H1 (cell line): Measurements from ENCODE around the gene PTPRT. TPM values are rescaled to one million over a fixed set of nuclear protein-coding genes. Genes with fewer than 3 reads are reported as not detected.

Experiments
- CTCF ChIA-PET: fragments of 300-600 bp; sonication (Branson Sonifier 250); formaldehyde crosslinking; loops from one replicate; lab custom pipeline; 2021; ENCODE audit not compliant: partially characterized antibody; lab: Charles Lee
- POLR2A ChIA-PET: fragments of 300-600 bp; sonication (Branson Sonifier 250); formaldehyde crosslinking; loops from one replicate; lab custom pipeline; 2021; ENCODE audit warnings: inconsistent platforms; ENCODE audit not compliant: partially characterized antibody; lab: Charles Lee
- DNase-seq, 2 experiments: peaks; one replicate each; pipeline versions ENCODE4 v3.0.0 to v3.0.0-alpha.2; 2010 to 2022; ENCODE audit warnings: low spot score in 2 of 2, low read depth in 1 of 2, mixed read lengths in 1 of 2
- FAIRE-seq: peaks from 2 replicates; lab custom pipeline; 2011; peaks lifted over from hg19 to GRCh38; lab: Jason Lieb, UNC
- H2AFZ ChIP-seq: 2 replicates; pipeline ENCODE4 v1.8.1; 2012; ENCODE audit warnings: low read length, inconsistent platforms
- H2AK5ac ChIP-seq: 2 replicates; pipeline ENCODE4 v1.6.1; 2013; ENCODE audit warnings: low read depth, low read length
- H2BK120ac ChIP-seq: replicated peaks from 2 replicates; pipeline ENCODE3; 2013; ENCODE audit warnings: low read depth, low read length, inconsistent platforms
- H2BK12ac ChIP-seq: 2 replicates; pipeline ENCODE4 v1.6.1; 2013; ENCODE audit warnings: low read depth, low read length
- H2BK15ac ChIP-seq: 2 replicates; pipeline ENCODE4 v1.6.1; 2013; ENCODE audit warnings: low read length
- H2BK20ac ChIP-seq: 2 replicates; pipeline ENCODE4 v1.6.1; 2013; ENCODE audit warnings: low read length
- H2BK5ac ChIP-seq: 2 replicates; pipeline ENCODE4 v1.6.1; 2013; ENCODE audit warnings: low read depth, low read length
- H3K14ac ChIP-seq: 2 replicates; pipeline ENCODE4 v1.6.1; 2013; ENCODE audit warnings: inconsistent platforms; ENCODE audit not compliant: insufficient read length
- H3K18ac ChIP-seq: 2 replicates; pipeline ENCODE4 v1.6.1; 2013; ENCODE audit warnings: low read length; ENCODE audit errors: extremely low read depth
- H3K23ac ChIP-seq: 2 replicates; pipeline ENCODE4 v1.6.1; 2013; ENCODE audit warnings: inconsistent platforms; ENCODE audit not compliant: insufficient read length
- H3K23me2 ChIP-seq: 2 replicates; pipeline ENCODE4 v1.6.1; 2013; ENCODE audit warnings: low read depth, low read length
- H3K27ac ChIP-seq: 2 replicates; pipeline ENCODE4 v1.6.1; 2011; ENCODE audit warnings: low read depth, low read length, inconsistent platforms
- H3K27me3 ChIP-seq, 4 experiments: replicated peaks in 1 of 4; 1 replicate in 1 of 4; 2 replicates in 3 of 4; pipeline versions ENCODE4 v1.6.1 to v1.8.1; 2011 to 2013; ENCODE audit warnings: low read length in 3 of 4, mild to moderate bottlenecking in 3 of 4, inconsistent platforms in 2 of 4, mixed read lengths in 2 of 4, moderate library complexity in 1 of 4; ENCODE audit not compliant: control insufficient read depth in 3 of 4, insufficient read depth in 3 of 4; ENCODE audit errors: extremely low read depth in 1 of 4
- H3K36me3 ChIP-seq, 4 experiments: 2 replicates each; pipeline versions ENCODE4 v1.6.1 to v1.8.1; 2011 to 2013; ENCODE audit warnings: mild to moderate bottlenecking in 4 of 4, low read length in 3 of 4, moderate library complexity in 2 of 4, control low read depth in 1 of 4, inconsistent platforms in 1 of 4; ENCODE audit not compliant: insufficient read depth in 4 of 4, control insufficient read depth in 2 of 4
- H3K4ac ChIP-seq: replicated peaks from 2 replicates; pipeline ENCODE3; 2013; ENCODE audit warnings: low read length, low read depth, mixed read lengths, inconsistent platforms; ENCODE audit not compliant: insufficient read length
- H3K4me1 ChIP-seq, 4 experiments: replicated peaks in 1 of 4; 1 replicate in 1 of 4; 2 replicates in 3 of 4; pipeline versions ENCODE4 v1.6.1 to v1.8.1; 2011 to 2013; ENCODE audit warnings: low read length in 3 of 4, inconsistent platforms in 2 of 4, mixed read lengths in 1 of 4; ENCODE audit not compliant: insufficient read depth in 4 of 4, control insufficient read depth in 3 of 4
- H3K4me2 ChIP-seq, 2 experiments: 2 replicates each; pipeline versions ENCODE4 v1.6.1 to v1.8.1; 2011 to 2013; ENCODE audit warnings: low read depth in 2 of 2, low read length in 2 of 2, control low read depth in 1 of 2, inconsistent platforms in 1 of 2, mild to moderate bottlenecking in 1 of 2; ENCODE audit not compliant: insufficient read depth in 1 of 2
- H3K4me3 ChIP-seq, 4 experiments: fragments of 200-600, 300-600 bp in 1 of 4; sonication (generic), shearing (Covaris generic), sonication (Bioruptor Twin) in 1 of 4; 2 replicates each; pipeline versions ENCODE4 v1.5.1 to v1.8.1; 2011 to 2016; ENCODE audit warnings: low read length in 4 of 4, low read depth in 3 of 4, control low read depth in 2 of 4, inconsistent platforms in 2 of 4, mild to moderate bottlenecking in 2 of 4, mixed read lengths in 1 of 4, moderate library complexity in 1 of 4; ENCODE audit not compliant: insufficient read depth in 2 of 4; ENCODE audit errors: extremely low read depth in 1 of 4
- H3K56ac ChIP-seq: replicated peaks from 2 replicates; pipeline ENCODE3; 2013; ENCODE audit warnings: low read depth, mild to moderate bottlenecking, mixed read lengths, low read length, inconsistent platforms; ENCODE audit not compliant: insufficient read length
- H3K79me1 ChIP-seq: 2 replicates; pipeline ENCODE4 v1.6.1; 2013; ENCODE audit warnings: low read depth, low read length, control low read depth
- H3K79me2 ChIP-seq, 2 experiments: 2 replicates each; pipeline versions ENCODE4 v1.6.1 to v1.8.1; 2012 to 2013; ENCODE audit warnings: low read length in 2 of 2, mild to moderate bottlenecking in 2 of 2, inconsistent platforms in 1 of 2; ENCODE audit not compliant: insufficient read depth in 2 of 2, control insufficient read depth in 1 of 2
- H3K9ac ChIP-seq, 4 experiments: replicated peaks in 1 of 4; 1 replicate in 1 of 4; 2 replicates in 3 of 4; pipeline versions ENCODE4 v1.6.1 to v1.8.1; 2011 to 2013; ENCODE audit warnings: low read depth in 3 of 4, low read length in 3 of 4, control low read depth in 2 of 4, mild to moderate bottlenecking in 2 of 4, moderate library complexity in 2 of 4, inconsistent platforms in 1 of 4; ENCODE audit errors: extremely low read depth in 1 of 4
- H3K9me3 ChIP-seq, 2 experiments: 2 replicates each; pipeline versions ENCODE4 v1.6.1 to v1.8.1; 2012 to 2013; ENCODE audit warnings: mild to moderate bottlenecking in 2 of 2, moderate library complexity in 2 of 2, control low read depth in 1 of 2, inconsistent platforms in 1 of 2, low read depth in 1 of 2, low read length in 1 of 2, mixed read lengths in 1 of 2; ENCODE audit not compliant: insufficient read depth in 2 of 2
- H4K20me1 ChIP-seq, 2 experiments: replicated peaks in 1 of 2; 2 replicates each; pipeline versions ENCODE3 to v1.8.1; 2011 to 2013; ENCODE audit warnings: inconsistent platforms in 2 of 2, low read length in 2 of 2, mild to moderate bottlenecking in 1 of 2; ENCODE audit not compliant: insufficient read depth in 2 of 2, control insufficient read depth in 1 of 2
- H4K5ac ChIP-seq: 2 replicates; pipeline ENCODE4 v1.6.1; 2013; ENCODE audit warnings: low read length, low read depth, mixed read lengths, inconsistent platforms; ENCODE audit not compliant: insufficient read length
- H4K8ac ChIP-seq: 2 replicates; pipeline ENCODE4 v1.8.0; 2013; ENCODE audit warnings: mild to moderate bottlenecking, moderate library complexity, low read length, inconsistent platforms; ENCODE audit not compliant: insufficient read depth; ENCODE audit errors: extremely low read depth
- H4K91ac ChIP-seq: replicated peaks from 2 replicates; pipeline ENCODE3; 2013; ENCODE audit warnings: low read length, mixed read lengths, inconsistent platforms; ENCODE audit not compliant: insufficient read length
- ASH2L ChIP-seq: fragments of 200-600, 300-600 bp; sonication (generic); IDR thresholded peaks from one replicate; pipeline ENCODE4 v1.7.1; 2017; ENCODE audit warnings: low read length
- HDAC6 ChIP-seq: IDR thresholded peaks from one replicate; pipeline ENCODE4 v1.7.1; 2012; ENCODE audit warnings: low read depth, mild to moderate bottlenecking, inconsistent platforms, low read length, moderate library complexity
- POLR2A ChIP-seq, 2 experiments: IDR thresholded peaks; 1 replicate in 1 of 2; 2 replicates in 1 of 2; pipeline ENCODE4 v1.6.1; 2011; ENCODE audit warnings: low read depth in 2 of 2, low read length in 2 of 2, mild to moderate bottlenecking in 2 of 2; ENCODE audit errors: control extremely low read depth in 1 of 2
- RNF2 ChIP-seq: fragments of 200-900, 300-1000 bp; sonication (generic); IDR thresholded peaks from 2 replicates; pipeline ENCODE4 v1.7.1; 2016; ENCODE audit warnings: borderline replicate concordance, low read depth, mild to moderate bottlenecking, antibody characterized with exemption, low read length; ENCODE audit not compliant: poor library complexity, severe bottlenecking; ENCODE audit errors: missing control alignments
- SUZ12 ChIP-seq: fragments of 200-600 bp; sonication (generic); IDR thresholded peaks from 2 replicates; pipeline ENCODE4 v1.6.1; 2012; ENCODE audit warnings: mild to moderate bottlenecking, inconsistent platforms, low read length, moderate library complexity, mixed read lengths
- WGBS, 2 experiments: shearing (Covaris generic) in 1 of 2; methylation state at CpG; one replicate each; pipeline versions ENCODE4 v1.1.6 to v1.1.7; 2013 to 2015; ENCODE audit warnings: low lambda C conversion rate in 2 of 2, mixed read lengths in 2 of 2, inconsistent platforms in 1 of 2, low coverage in 1 of 2, missing lambda C conversion rate in 1 of 2; ENCODE audit not compliant: insufficient replicate concordance in 2 of 2, insufficient coverage in 1 of 2, insufficient read length in 1 of 2; ENCODE audit errors: extremely low coverage in 1 of 2, missing lambda C conversion rate in 1 of 2; 5-methylcytosine and 5-hydroxymethylcytosine counted together
- polyA plus RNA-seq, 7 experiments: library from polyadenylated mRNA; depleted of rRNA in 3 of 7; stranded (reverse) in 5 of 7; unstranded in 2 of 7; fragments of >200 nt in 5 of 7; fragments of 200-250 nt in 2 of 7; gene quantifications; 1 replicate in 5 of 7; 2 replicates in 1 of 7; 4 replicates in 1 of 7; pipeline versions ENCODE4 v1.2.1 to v1.2.3, GENCODE V29; 2011 to 2013; ENCODE audit warnings: missing spikeins in 2 of 7, mixed read lengths in 2 of 7
- total RNA-seq: library from RNA; stranded (reverse); fragmentation: NEBNext Ultra II Directional; extraction: Animal tissue kit (Norgen Biotek cat#: 25700); gene quantifications from 2 replicates; pipeline ENCODE4 v1.2.1, GENCODE V29; 2021

The PTPRT gene
- total and polyA plus RNA-seq, 2 of the 8 experiments (the other 6 are each of a cell fraction or from before 2014, with no cell fraction given), result 0.33 to 1.8 TPM

GRCh38 chr20:43119720-43120119 is 70.0 kb downstream of the PTPRT start:
- no peaks in the 10 kb centered on the region for H3K23me2 ChIP-seq
- H3K4me1 ChIP-seq, result no peaks in the 10 kb centered on the region
- no peak overlapping the region for H4K91ac ChIP-seq
- H3K4ac ChIP-seq, result no peak overlapping the region
- no peak for TF ChIP-seq ASH2L
- TF ChIP-seq HDAC6, result no peak
- no peak for TF ChIP-seq SUZ12
- no peak for TF ChIP-seq RNF2
- no peak for TF ChIP-seq POLR2A (IDR thresholded peaks at IDR 0.05; ENCODE audit: control extremely low read depth in 1 of 2, low read depth in 2 of 2, low read length in 2 of 2)
- H3K4me2 ChIP-seq, result no peak overlapping the region
- no peak overlapping the region for H2AK5ac ChIP-seq
- no peaks in the 10 kb centered on the region for H3K79me1 ChIP-seq
- no peak overlapping the region for H3K14ac ChIP-seq
- H3K18ac ChIP-seq, result no peak overlapping the region
- DNase-seq (no peak), FAIRE-seq (no peak)
- no peak overlapping the region for H3K27ac ChIP-seq
- H2BK20ac ChIP-seq, result no peak overlapping the region
- no peak overlapping the region for H4K5ac ChIP-seq
- no peak overlapping the region for H3K9ac ChIP-seq
- no peaks in the 10 kb centered on the region for H3K9me3 ChIP-seq
- 90% methylated on average over 2 of the region's 2 CpGs; no CpG with 5 or more reads in 1 of the 2 experiments for WGBS, 2 experiments
- no peak overlapping the region for H3K56ac ChIP-seq
- ChIA-PET POLR2A (no interaction called here), CTCF (no interaction called here)
- H3K27me3 ChIP-seq, result no peaks in the 10 kb centered on the region
- H4K8ac ChIP-seq, result no peak overlapping the region
- H2BK120ac ChIP-seq, result no peak overlapping the region
- H2BK12ac ChIP-seq, result no peak overlapping the region
- no peaks in the 10 kb centered on the region for H4K20me1 ChIP-seq
- no peak overlapping the region for H3K23ac ChIP-seq
- no peak overlapping the region for H2BK5ac ChIP-seq
- no peaks in the 10 kb centered on the region for H3K79me2 ChIP-seq
- no peak overlapping the region for H2BK15ac ChIP-seq
- H3K4me3 ChIP-seq, result no peak overlapping the region
- H2AFZ ChIP-seq, result no peak overlapping the region
- H3K36me3 ChIP-seq, result no peaks in the 10 kb centered on the region
